Brain microvascular endothelial cell (primary cell): Measurements from ENCODE around the gene IL10RA.

Experiments used
- DNase-seq: peaks from one replicate; pipeline ENCODE4 v3.0.0-alpha.2; 2020
- H3K27ac ChIP-seq: fragments of 250-450 bp; sonication (Bioruptor Pico); 2 replicates; pipeline ENCODE4 v1.5.1; 2020; ENCODE audit warnings: mild to moderate bottlenecking, moderate library complexity
- H3K27me3 ChIP-seq: fragments of 250-450 bp; sonication (Bioruptor Pico); replicated peaks from 2 replicates; pipeline ENCODE4 v1.5.1; 2020; ENCODE audit warnings: mild to moderate bottlenecking
- H3K36me3 ChIP-seq: fragments of 250-450 bp; sonication (Bioruptor Pico); replicated peaks from 2 replicates; pipeline ENCODE4 v1.5.1; 2020; ENCODE audit warnings: mild to moderate bottlenecking
- H3K4me3 ChIP-seq: 2 replicates; pipeline ENCODE4 v1.5.1; 2011; ENCODE audit warnings: low read depth, mild to moderate bottlenecking, control low read depth, low read length, moderate library complexity
- CTCF ChIP-seq: IDR thresholded peaks from 2 replicates; pipeline ENCODE4 v1.5.1; 2011; ENCODE audit warnings: low read depth, mild to moderate bottlenecking, moderate library complexity, low read length, control low read depth, inconsistent platforms; ENCODE audit errors: missing control alignments
- in situ Hi-C: cut with HindIII; loops from 2 replicates; pipeline ENCODE4 v1.10.0; 2017; ENCODE audit warnings: low sequenced_read_pairs, low pct_ligation_motif_present

The IL10RA gene

GRCh38 chr11:117999354-117999993, 13.3 kb downstream of the IL10RA start:
- TF ChIP-seq CTCF: no peak
- H3K27me3 ChIP-seq: no peaks in the 10 kb centered on the region
- in situ Hi-C loops: no loop called here
- DNase-seq: no peak
- no peaks in the 10 kb centered on the region for H3K36me3 ChIP-seq
- no peak overlapping the region for H3K27ac ChIP-seq
- H3K4me3 ChIP-seq: no peak overlapping the region

GRCh38 chr11:118000067-118000849, 14.1 kb downstream of the IL10RA start:
- no peak for DNase-seq
- H3K27me3 ChIP-seq: no peaks in the 10 kb centered on the region
- no peak for TF ChIP-seq CTCF
- in situ Hi-C loops: no loop called here
- H3K27ac ChIP-seq: no peak overlapping the region
- H3K4me3 ChIP-seq: no peak overlapping the region
- H3K36me3 ChIP-seq: no peaks in the 10 kb centered on the region

GRCh38 chr11:118000850-118001228, 14.6 kb downstream of the IL10RA start:
- Histone ChIP-seq H3K4me3 (no peak overlapping the region), H3K27ac (no peak overlapping the region), H3K27me3 (no peaks in the 10 kb centered on the region), H3K36me3 (no peaks in the 10 kb centered on the region)
- TF ChIP-seq CTCF: no peak
- in situ Hi-C loops: no loop called here
- DNase-seq: no peak

GRCh38 chr11:118001494-118001971, 15.3 kb downstream of the IL10RA start:
- DNase-seq: no peak
- no peaks in the 10 kb centered on the region for H3K27me3 ChIP-seq
- in situ Hi-C loops: no loop called here
- no peak overlapping the region for H3K4me3 ChIP-seq
- H3K36me3 ChIP-seq: no peaks in the 10 kb centered on the region
- no peak for TF ChIP-seq CTCF
- H3K27ac ChIP-seq: no peak overlapping the region

GRCh38 chr11:118002010-118002540, 15.9 kb downstream of the IL10RA start:
- TF ChIP-seq CTCF: no peak
- no peak overlapping the region for H3K4me3 ChIP-seq
- DNase-seq: no peak
- H3K27me3 ChIP-seq: no peaks in the 10 kb centered on the region
- no peaks in the 10 kb centered on the region for H3K36me3 ChIP-seq
- no peak overlapping the region for H3K27ac ChIP-seq
- in situ Hi-C loops: no loop called here
